Sciatic nerve (tissue), 2 donors: ENCODE results near the gene EHMT1. TPM values are rescaled to one million over a fixed set of nuclear protein-coding genes. Genes with fewer than 3 reads are reported as not detected.
"Not testable (repeated sequence)": the region's sequence is repeated elsewhere in the genome, so short reads cannot be mapped to it uniquely, and the experiment has no call there.

Experiments used
- ATAC-seq: fragments of 200-7000 bp; cut with Tn5 transposase; one replicate; pipeline ENCODE4 v1.9.1; 2020; ENCODE audit warnings: mild to moderate bottlenecking, moderate library complexity
- DNase-seq: peaks from one replicate; pipeline ENCODE4 v3.0.0-alpha.2; 2020; ENCODE audit warnings: low spot score
- intact Hi-C: fragments of 100-400 bp; cut with DNase I; formaldehyde crosslinking; loops from one replicate; pipeline ENCODE4 v1.14.2; 2022
- total RNA-seq: library from RNA; stranded (reverse); fragmentation: NEBNext Ultra II Directional; extraction: Animal tissue kit (Norgen Biotek cat#: 25700); gene quantifications from one replicate; pipeline ENCODE4 v1.2.1, GENCODE V29; 2021
- donor health status: DM: no; HTN: no; CAD: no.
- donor health status: DM: no; HTN: no; CAD: no.

EHMT1 gene
- total RNA-seq, 1 donor from 2014 or later, result 104 TPM

- intact Hi-C loops, result no loop called here
- no peak for ATAC-seq
These were observed 29.2 kb upstream of the EHMT1 start for GRCh38 chr9:137589441-137590122.

DNA sequence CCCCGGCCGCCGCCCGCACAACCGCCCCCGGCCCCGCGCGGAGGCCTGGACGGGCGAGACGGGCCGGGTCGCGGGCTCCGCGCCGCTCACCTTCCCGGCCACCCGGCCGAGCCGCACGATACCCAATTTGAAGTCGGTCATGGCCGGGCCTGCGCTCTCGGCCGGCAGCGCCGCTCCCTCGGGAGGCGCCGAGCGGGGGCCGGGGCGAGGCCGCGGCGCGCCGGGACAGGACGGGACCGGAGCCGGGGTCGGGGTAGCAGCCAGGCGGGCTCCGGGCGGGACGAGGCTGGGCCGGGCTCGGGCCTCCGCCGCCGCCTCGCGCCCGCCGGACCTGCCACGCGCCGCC lies 28.7 kb upstream of the EHMT1 start:
- DNase-seq (no peak), ATAC-seq (no peak)
- intact Hi-C loops, result no loop called here

More at GRCh38 chr9:137589441-137590122, 29.2 kb upstream of the EHMT1 start:
- DNase-seq, result no peak

DNA sequence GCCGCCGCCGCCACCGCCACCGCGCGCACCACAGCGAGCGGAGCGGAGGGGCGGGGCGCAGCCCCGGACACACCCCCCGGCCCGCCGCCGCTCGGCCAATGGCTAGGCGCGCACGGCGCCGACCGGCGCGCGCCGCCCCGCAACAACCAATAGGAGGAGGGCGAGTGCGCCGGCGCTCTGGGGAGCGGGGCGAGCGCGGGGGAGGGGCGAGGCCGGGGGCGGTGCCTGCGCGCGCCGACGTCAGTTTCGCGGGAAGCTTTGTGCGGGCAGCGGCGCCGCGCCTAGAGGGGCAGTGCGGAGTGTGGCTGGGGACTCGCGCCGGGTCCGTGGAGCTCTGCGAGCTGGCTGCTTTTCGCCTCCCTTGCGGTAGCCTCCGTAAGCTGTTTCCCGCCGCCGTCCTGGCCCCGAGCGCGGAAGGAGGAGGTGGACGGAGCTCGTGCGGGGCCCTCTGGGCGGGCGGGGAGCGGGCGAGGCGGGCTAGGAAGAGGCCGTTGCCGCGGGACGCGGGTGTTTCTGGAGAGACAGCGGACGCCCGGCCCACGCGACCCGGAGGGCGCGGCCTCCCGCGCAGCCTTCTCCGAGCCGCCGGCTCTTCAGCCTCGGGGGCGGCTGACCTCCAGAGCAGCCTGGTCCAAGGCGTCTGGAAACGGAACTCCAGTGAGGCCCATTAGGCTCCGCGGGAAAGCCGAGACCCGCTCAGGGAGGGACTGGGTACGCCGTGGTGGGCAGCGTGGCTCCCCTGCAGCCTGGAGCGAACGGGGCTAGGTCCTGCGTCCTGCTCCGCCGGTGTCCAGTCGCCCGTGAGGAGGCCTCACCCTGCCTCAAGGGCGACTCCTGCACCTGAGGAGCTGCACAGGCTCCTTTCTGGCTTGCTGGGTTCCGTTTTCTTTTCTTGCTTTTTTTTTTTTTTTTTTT lies 28.1 kb upstream of the EHMT1 start, which contains the start of gene ZMYND19:
Gene ZMYND19 (minus strand): TSS at position 44 of the 915 bp plus-strand sequence. CDS start 249 bp downstream, outside the sequence.
- intact Hi-C loops, result no loop called here
- peak; percentile 93 for DNase-seq
- ATAC-seq, result peak; percentile 99

DNA sequence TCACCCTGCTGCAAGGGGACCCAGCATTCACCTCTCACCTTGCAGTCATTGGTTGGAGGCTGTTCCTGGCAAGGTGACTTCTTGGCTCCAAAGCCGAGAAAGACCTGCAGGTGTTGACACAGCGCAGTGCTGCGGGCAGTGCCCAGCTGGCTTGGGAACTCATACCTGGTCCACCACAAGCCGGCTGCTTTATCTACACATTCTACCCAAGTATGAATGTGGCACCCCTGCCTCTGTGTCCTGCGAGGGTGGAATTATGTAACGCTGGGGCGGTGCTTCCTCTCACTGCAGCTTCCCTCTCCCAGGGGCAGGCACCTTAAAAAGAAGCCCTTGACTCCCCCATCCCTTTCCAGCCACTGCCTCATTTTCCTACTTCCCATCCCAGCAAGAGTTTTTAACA lies 26.0 kb upstream of the EHMT1 start:
- DNase-seq, result no peak
- ATAC-seq, result no peak
- intact Hi-C loops, result no loop called here

DNA sequence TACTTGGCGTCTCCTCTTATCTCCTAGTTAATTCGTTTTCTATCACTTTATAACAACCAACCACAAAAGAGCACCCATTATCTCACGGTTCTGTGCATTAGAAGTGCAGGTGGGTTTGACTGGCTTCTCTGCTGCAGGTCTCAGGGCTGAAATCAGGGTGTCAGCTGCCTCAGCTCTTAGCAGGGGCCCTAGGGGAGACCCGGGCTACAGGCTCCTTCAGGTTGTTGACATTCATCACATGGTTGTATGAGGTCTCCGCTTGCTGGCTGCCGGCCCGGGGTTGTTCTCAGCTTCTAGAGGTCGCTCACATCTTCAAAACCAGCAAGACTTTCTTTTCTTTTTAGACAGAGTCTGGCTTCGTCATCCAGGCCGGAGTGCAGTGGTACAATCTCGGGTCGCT lies 25.6 kb upstream of the EHMT1 start:
- DNase-seq, result no peak
- intact Hi-C loops, result no loop called here
- ATAC-seq, result no peak

GRCh38 chr9:137596577-137596976 lies 22.2 kb upstream of the EHMT1 start:
- DNase-seq, intact Hi-C loops, ATAC-seq: not testable (repeated sequence)

DNA sequence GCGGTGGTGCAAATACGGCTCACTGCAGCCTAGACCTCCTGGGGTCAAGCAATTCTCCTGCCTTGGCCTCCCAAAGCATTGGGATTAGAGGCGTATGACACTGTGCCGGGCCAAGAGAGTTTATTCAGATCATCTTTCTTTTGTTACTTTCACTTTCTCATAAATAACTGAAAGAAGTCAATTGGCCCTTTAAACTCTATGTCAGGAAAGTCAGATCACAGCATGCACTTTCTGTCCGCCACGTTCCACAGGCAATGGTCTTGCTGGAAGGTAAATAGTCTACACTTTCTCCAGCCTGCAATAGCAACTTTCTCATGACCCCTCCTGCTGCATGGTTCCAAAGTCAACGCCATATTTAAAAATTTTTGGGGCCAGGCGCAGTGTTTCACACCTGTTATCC lies 19.9 kb upstream of the EHMT1 start:
- DNase-seq, result no peak
- intact Hi-C loops, result no loop called here
- no peak for ATAC-seq

- intact Hi-C loops, result no loop called here
These were observed 16.1 kb upstream of the EHMT1 start for GRCh38 chr9:137602661-137603060.

GRCh38 chr9:137603879-137604278 lies 14.9 kb upstream of the EHMT1 start:
- intact Hi-C loops, result no loop called here
- DNase-seq (no peak), ATAC-seq (no peak)

More at GRCh38 chr9:137602661-137603060, 16.1 kb upstream of the EHMT1 start:
- ATAC-seq, result no peak
- no peak for DNase-seq

DNA sequence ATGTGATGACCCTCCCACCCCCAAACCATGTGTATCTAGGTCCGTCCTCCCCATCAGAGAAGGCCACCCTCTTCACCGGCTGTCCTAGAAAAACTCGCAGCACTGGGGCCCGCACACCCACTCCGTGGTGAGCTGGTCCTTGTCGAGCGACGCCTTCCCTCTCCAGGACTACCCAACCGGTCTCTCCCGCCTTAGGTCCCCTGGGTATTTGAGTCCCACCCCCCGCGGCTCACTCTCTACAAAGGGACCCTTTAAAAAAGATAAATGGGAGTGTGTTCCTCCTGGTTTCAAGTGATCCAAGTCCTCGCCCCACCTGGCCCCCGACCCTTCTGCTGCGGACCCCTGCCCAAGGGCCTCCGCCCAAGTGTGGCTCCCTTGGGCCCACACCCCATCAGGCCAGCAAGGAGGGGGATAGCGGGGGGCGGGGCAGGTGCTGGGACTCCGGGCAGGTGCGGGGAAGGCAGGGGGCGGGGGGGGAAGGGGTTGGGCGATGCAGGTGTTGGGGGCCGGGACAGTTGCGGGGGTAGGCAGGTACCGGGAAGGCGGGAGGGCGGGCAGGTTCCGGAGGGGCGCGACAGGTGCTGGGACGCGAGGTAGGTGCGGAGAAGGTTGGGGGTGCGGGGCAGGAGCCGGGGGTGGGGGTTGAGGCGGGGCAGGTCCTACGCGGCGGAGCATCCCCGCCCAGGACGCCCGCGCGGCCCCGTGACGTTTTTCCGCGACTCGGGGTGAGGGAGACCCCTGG lies 14.3 kb upstream of the EHMT1 start:
- DNase-seq (no peak), ATAC-seq (peak; percentile 15)
- intact Hi-C loops, result no loop called here

- intact Hi-C loops, result loop anchor here (1.0 kb wide), 1 partner anchor 24 kb away; no protein-coding TSS in a partner anchor
- ATAC-seq, result peak; percentile 89
- DNase-seq, result peak; percentile 95
These were observed 13.4 kb upstream of the EHMT1 start, which contains the start of gene ARRDC1 for GRCh38 chr9:137605121-137606004. Gene ARRDC1 (plus strand): TSS chr9:137605686. CDS start chr9:137605718, 32 bp downstream.

- ATAC-seq (no peak), DNase-seq (no peak)
- intact Hi-C loops, result loop anchor here (1.0 kb wide), 1 partner anchor 23 kb away; no protein-coding TSS in a partner anchor
These were observed 12.7 kb upstream of the EHMT1 start for GRCh38 chr9:137606005-137606621.

DNA sequence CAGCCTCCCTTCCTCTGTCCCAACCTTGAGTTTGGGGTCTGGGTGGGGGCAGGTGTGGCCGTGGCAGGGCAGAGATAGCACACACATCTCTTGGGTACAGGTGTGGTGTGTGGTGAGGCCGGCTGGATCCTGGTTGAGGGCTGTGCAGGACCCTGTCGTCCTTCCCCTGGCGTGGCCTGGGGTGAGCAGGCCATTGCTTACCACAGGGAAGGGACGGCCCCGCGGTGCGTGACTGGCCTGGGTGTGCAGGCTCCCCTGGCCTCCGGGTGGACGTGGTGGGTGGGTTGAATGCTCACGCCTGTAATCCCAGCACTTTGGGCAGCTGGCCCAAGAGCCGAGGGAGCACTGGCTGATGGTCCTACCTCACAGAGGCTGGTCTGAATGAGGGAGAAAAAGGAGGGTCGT lies 12.1 kb upstream of the EHMT1 start:
- DNase-seq (no peak), ATAC-seq (no peak)
- intact Hi-C loops, result loop anchor here (1.0 kb wide), 1 partner anchor 23 kb away; no protein-coding TSS in a partner anchor

GRCh38 chr9:137607141-137607857 lies 11.5 kb upstream of the EHMT1 start:
- DNase-seq (no peak), ATAC-seq (no peak)
- intact Hi-C loops, result no loop called here

DNA sequence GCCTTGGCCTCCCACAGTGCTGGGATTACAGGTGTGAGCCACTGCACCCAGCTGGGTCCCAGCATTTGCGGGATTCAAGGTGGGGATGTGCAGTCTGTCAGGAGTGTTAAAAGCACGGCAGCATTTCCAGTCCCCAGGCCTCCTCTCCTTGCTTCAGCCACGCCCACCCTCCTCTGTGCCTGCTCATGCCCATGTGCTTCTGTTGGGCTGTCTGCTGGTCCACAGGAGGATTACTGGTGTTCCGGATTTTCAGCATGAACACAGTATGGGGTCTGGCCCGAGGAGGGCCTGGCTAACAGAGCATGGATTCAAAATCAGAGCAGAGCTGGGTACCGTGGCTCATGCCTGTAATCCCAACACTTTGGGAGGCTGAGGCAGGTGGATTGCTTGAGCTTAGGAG lies 7.9 kb upstream of the EHMT1 start:
- intact Hi-C loops, result no loop called here
- ATAC-seq (no peak), DNase-seq (no peak)

- intact Hi-C loops, result no loop called here
- DNase-seq, result no peak
- ATAC-seq, result peak; percentile 64
These were observed 6.9 kb upstream of the EHMT1 start for GRCh38 chr9:137611623-137612609.
